ENCODE measurements around the gene GAS2. TPM values are rescaled to one million over a fixed set of nuclear protein-coding genes. Genes with fewer than 3 reads are reported as not detected.

The GAS2 gene
- total RNA-seq, 2 experiments from 2014 or later, result 1.8 to 4.1 TPM

- Histone ChIP-seq H3K9me3 (ENCODE audit: low read length) (no peaks in the 10 kb centered on the region), H3K79me2 (ENCODE audit: insufficient read depth, low read depth, low read length) (no peaks in the 10 kb centered on the region), H3K4me2 (ENCODE audit: low read length) (no peak overlapping the region), H3K9me2 (ENCODE audit: insufficient read depth, low read length) (no peaks in the 10 kb centered on the region), H2AFZ (ENCODE audit: low read length) (no peak overlapping the region), H3K27ac (ENCODE audit: low read depth, low read length, poor library complexity, severe bottlenecking) (no peak overlapping the region), H3K4me1 (ENCODE audit: insufficient read depth, low read length, poor library complexity, severe bottlenecking) (no peaks in the 10 kb centered on the region), H3K4me3 (ENCODE audit: low read depth, low read length, poor library complexity, severe bottlenecking) (no peak overlapping the region), H3K36me3 (ENCODE audit: insufficient read depth, low read length) (no peaks in the 10 kb centered on the region), H4K20me1 (ENCODE audit: insufficient read depth, low read length) (no peaks in the 10 kb centered on the region)
- peak; percentile 56 for DNase-seq (ENCODE audit: low spot score)
- TF ChIP-seq EZH2phosphoT487 (IDR thresholded peaks at IDR 0.05; ENCODE audit: borderline replicate concordance, low read depth, low read length) (no peak), CTCF (conservative IDR thresholded peaks at IDR 0.05; ENCODE audit: low read length) (peak; percentile 87)
- ChIA-PET POLR2A (interaction anchor here (0.6 kb wide), 1 partner anchor 147 kb away, joined by 3 read pairs; no protein-coding TSS in a partner anchor), CTCF (ENCODE audit: unreplicated experiment) (no interaction called here)
- intact Hi-C loops (cut with micrococcal nuclease; ENCODE audit: unreplicated experiment), result loop anchor here (2.0 to 5.0 kb wide), 2 partner anchors 453 to 540 kb away; no protein-coding TSS in a partner anchor
- BruUV-seq (replicated peaks), result no TSS peak
These were observed 121.2 kb downstream of the GAS2 start for GRCh38 chr11:22787551-22788162.

- Histone ChIP-seq H4K20me1 (ENCODE audit: insufficient read depth, low read length) (no peaks in the 10 kb centered on the region), H3K27ac (ENCODE audit: low read depth, low read length, poor library complexity, severe bottlenecking) (no peak overlapping the region), H3K9me3 (ENCODE audit: low read length) (no peaks in the 10 kb centered on the region), H2AFZ (ENCODE audit: low read length) (no peak overlapping the region), H3K4me1 (ENCODE audit: insufficient read depth, low read length, poor library complexity, severe bottlenecking) (no peaks in the 10 kb centered on the region), H3K4me3 (ENCODE audit: low read depth, low read length, poor library complexity, severe bottlenecking) (no peak overlapping the region), H3K9me2 (ENCODE audit: insufficient read depth, low read length) (no peaks in the 10 kb centered on the region), H3K79me2 (ENCODE audit: insufficient read depth, low read depth, low read length) (no peaks in the 10 kb centered on the region), H3K36me3 (ENCODE audit: insufficient read depth, low read length) (no peaks in the 10 kb centered on the region), H3K4me2 (ENCODE audit: low read length) (no peak overlapping the region)
- no TSS peak for BruUV-seq (replicated peaks)
- no peak for DNase-seq (ENCODE audit: low spot score)
- no peak for TF ChIP-seq CTCF (conservative IDR thresholded peaks at IDR 0.05; ENCODE audit: low read length)
- TF ChIP-seq EZH2phosphoT487 (IDR thresholded peaks at IDR 0.05; ENCODE audit: borderline replicate concordance, low read depth, low read length), result no peak
- POLR2A ChIA-PET, result interaction anchor here (0.7 to 1.5 kb wide), 2 partner anchors 11 to 17 kb away, joined by 3 read pairs; no protein-coding TSS in a partner anchor
- intact Hi-C loops (cut with micrococcal nuclease; ENCODE audit: unreplicated experiment), result no loop called here
- CTCF ChIA-PET (ENCODE audit: unreplicated experiment), result no interaction called here
These were observed 126.1 kb downstream of the GAS2 start for GRCh38 chr11:22792497-22792896.

- intact Hi-C loops (cut with micrococcal nuclease; ENCODE audit: unreplicated experiment), result no loop called here
- ChIA-PET POLR2A (interaction anchor here (1.3 to 1.4 kb wide), 2 partner anchors 9 to 31 kb away, joined by 3 read pairs; no protein-coding TSS in a partner anchor), CTCF (ENCODE audit: unreplicated experiment) (no interaction called here)
- Histone ChIP-seq H2AFZ (ENCODE audit: low read length) (no peak overlapping the region), H3K9me2 (ENCODE audit: insufficient read depth, low read length) (no peaks in the 10 kb centered on the region), H3K27ac (ENCODE audit: low read depth, low read length, poor library complexity, severe bottlenecking) (no peak overlapping the region), H3K36me3 (ENCODE audit: insufficient read depth, low read length) (no peaks in the 10 kb centered on the region), H3K4me2 (ENCODE audit: low read length) (no peak overlapping the region), H3K79me2 (ENCODE audit: insufficient read depth, low read depth, low read length) (no peaks in the 10 kb centered on the region), H3K4me1 (ENCODE audit: insufficient read depth, low read length, poor library complexity, severe bottlenecking) (no peaks in the 10 kb centered on the region), H3K9me3 (ENCODE audit: low read length) (no peaks in the 10 kb centered on the region), H4K20me1 (ENCODE audit: insufficient read depth, low read length) (no peaks in the 10 kb centered on the region), H3K4me3 (ENCODE audit: low read depth, low read length, poor library complexity, severe bottlenecking) (no peak overlapping the region)
- no peak for DNase-seq (ENCODE audit: low spot score)
- no TSS peak for BruUV-seq (replicated peaks)
- TF ChIP-seq CTCF (conservative IDR thresholded peaks at IDR 0.05; ENCODE audit: low read length) (no peak), EZH2phosphoT487 (IDR thresholded peaks at IDR 0.05; ENCODE audit: borderline replicate concordance, low read depth, low read length) (no peak)
These were observed 129.5 kb downstream of the GAS2 start for GRCh38 chr11:22795914-22796313.

Measured in OCI-LY7 (cell line).